ENCODE results near the gene RAP1GAP. TPM values are rescaled to one million over a fixed set of nuclear protein-coding genes. Genes with fewer than 3 reads are reported as not detected.

The RAP1GAP gene
- total RNA-seq, 2 experiments from 2014 or later, result 1.3 to 1.6 TPM

DNA sequence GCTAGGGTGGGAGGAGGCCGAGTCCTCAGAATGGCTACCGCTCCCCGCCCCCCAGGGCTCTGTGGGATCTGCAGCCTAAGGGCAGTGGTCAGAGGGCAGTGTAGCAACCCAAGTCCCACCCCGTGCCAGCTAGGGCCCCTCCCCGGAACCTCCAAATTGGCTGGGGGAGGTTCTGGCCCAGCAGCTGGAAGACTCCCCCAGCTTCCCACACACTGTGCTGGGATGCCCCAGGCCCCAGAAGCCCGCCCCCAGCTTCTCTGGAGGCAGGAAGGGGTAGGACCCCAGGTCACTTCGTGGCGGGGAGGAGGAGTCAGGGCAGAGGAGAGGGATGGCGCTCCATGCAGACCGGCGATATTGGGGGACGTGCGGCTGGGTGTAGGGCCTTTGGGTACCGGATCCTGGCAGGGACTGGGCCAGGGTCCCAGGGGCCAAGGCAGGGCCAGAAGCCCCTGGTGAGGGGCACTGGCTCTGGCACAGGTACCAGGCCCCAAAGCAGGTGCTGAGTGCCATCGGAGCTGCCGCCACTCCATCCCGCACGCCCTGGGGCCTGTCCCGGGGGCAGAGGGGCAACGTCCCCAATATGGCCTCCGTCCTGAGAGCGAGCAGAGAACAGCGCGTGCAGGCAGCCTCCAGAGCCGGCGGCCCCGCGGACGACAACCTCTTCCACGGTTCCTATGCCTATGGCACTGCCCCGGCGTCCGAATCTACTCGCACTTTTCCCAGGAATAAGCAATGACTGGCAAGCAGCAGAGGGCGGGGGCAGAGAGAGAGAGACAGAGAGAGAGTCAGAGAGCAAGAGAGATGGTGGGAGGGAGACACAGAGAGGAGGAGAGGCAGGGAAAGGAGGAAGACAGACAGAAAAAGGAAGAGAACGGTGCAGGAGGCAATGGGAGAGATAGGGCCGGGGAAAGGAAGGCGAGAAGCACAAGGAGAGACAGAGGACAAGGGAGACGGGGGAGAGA lies 65.7 kb downstream of the RAP1GAP start:
- ChIA-PET POLR2A (interaction anchor here (0.6 kb wide), 1 partner anchor 311 kb away, joined by 3 read pairs; no protein-coding TSS in a partner anchor), CTCF (no interaction called here)
- Mint-ChIP-seq H3K4me1 (ENCODE audit: low read depth) (peaks cover 8% of the 10 kb centered on the region), H3K9me3 (no peaks in the 10 kb centered on the region), H3K27ac (no peak overlapping the region), H3K36me3 (ENCODE audit: low read depth) (no peaks in the 10 kb centered on the region), H3K4me3 (no peak overlapping the region), H3K27me3 (peaks cover 10% of the 10 kb centered on the region)
- no peak for TF ChIP-seq CTCF (IDR thresholded peaks at IDR 0.05)
- ATAC-seq, result no peak
- intact Hi-C loops (cut with micrococcal nuclease), result no loop called here
- no peak for DNase-seq

DNA sequence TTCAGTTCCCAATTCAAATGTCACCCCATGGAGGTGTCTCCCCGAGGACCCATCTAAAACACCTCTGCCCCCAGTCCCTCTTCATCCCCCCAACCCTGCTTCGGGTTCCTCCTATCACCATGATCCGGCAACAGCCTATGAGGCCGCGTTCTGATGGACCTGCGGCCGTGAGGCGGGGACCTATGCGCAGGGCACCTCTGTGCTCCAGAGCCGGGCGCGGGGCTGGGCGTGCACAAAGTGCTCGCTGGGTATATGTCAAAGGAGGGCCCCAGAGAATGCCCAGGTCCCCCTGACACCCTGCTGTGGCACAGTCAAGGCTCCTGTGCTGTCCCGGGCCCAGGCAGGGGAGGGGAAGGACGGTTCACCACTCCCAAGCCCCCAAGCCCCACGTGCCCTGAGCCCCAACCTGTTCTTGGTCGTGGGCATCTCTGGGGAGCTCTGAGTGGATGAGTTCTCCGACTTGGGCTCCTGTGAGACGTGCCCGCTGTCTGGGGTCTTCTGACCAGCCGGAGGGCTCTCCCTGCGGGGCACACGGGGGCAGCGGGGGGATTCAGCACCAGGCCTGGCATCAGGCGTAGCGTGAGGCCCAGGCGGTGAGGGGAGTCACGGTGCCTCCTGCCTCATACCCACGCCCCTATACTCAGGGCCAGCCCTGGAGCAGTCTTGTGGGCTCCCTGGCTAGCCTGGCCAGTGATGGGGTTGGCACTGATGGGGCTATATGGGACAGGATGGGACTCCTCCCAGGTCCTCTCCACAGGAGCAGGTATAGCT lies 67.7 kb downstream of the RAP1GAP start:
- DNase-seq (no peak), ATAC-seq (no peak)
- Mint-ChIP-seq H3K9me3 (no peaks in the 10 kb centered on the region), H3K27ac (no peak overlapping the region), H3K27me3 (no peaks in the 10 kb centered on the region), H3K36me3 (ENCODE audit: low read depth) (no peaks in the 10 kb centered on the region), H3K4me1 (ENCODE audit: low read depth) (no peaks in the 10 kb centered on the region), H3K4me3 (no peak overlapping the region)
- intact Hi-C loops (cut with micrococcal nuclease), result no loop called here
- TF ChIP-seq CTCF (IDR thresholded peaks at IDR 0.05), result no peak
- ChIA-PET POLR2A (interaction anchor here (0.9 kb wide), 1 partner anchor 9 kb away, joined by 6 read pairs; no protein-coding TSS in a partner anchor), CTCF (no interaction called here)

DNA sequence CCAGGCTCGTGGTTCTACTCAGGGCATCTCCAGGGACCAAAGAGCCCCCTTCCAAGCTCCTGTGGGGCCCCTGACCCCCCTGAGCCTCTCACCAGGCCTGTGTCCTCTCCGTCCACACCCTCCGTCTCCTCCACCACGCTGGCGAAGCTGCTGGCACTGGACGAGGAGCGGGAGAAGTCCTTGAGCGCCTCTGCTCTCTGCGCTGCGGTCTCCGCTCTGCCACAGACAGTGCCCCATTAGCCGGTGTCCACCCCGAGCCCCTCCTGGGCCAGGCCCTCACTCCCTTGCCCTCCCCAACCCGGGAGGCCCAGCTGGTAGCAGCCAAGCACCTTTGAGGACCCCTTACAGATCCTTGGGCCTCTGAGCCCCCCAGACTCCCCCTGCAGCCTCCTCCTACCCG lies 69.8 kb downstream of the RAP1GAP start:
- ChIA-PET POLR2A (no interaction called here), CTCF (no interaction called here)
- no peak for TF ChIP-seq CTCF (IDR thresholded peaks at IDR 0.05)
- Mint-ChIP-seq H3K4me3 (no peak overlapping the region), H3K4me1 (ENCODE audit: low read depth) (no peaks in the 10 kb centered on the region), H3K27ac (no peak overlapping the region), H3K27me3 (no peaks in the 10 kb centered on the region), H3K9me3 (no peaks in the 10 kb centered on the region), H3K36me3 (ENCODE audit: low read depth) (no peaks in the 10 kb centered on the region)
- ATAC-seq (no peak), DNase-seq (no peak)
- intact Hi-C loops (cut with micrococcal nuclease), result no loop called here

DNA sequence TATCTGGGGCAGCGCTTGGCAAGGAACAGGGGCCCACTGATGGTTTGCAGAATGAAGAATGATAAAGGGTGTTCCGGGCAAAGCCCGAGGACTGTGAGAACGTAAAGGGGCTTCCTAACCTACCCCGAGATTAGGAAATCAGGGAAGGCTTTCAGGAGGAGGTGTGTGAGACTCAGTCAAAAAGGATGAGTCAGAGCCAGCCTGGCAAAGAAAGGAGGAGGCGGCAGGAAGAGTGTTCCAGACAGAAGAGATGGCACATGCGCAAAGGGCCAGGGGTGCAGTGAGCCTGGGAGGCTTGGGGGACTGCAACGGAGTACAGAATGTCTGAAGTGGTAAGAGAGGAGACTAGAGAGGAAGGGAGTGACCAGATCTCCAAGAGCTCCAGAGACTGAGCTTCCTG lies 70.3 kb downstream of the RAP1GAP start:
- CTCF ChIA-PET, result no interaction called here
- Mint-ChIP-seq H3K36me3 (ENCODE audit: low read depth) (no peaks in the 10 kb centered on the region), H3K9me3 (no peaks in the 10 kb centered on the region), H3K4me1 (ENCODE audit: low read depth) (no peaks in the 10 kb centered on the region), H3K27me3 (no peaks in the 10 kb centered on the region), H3K27ac (no peak overlapping the region), H3K4me3 (no peak overlapping the region)
- DNase-seq (no peak), ATAC-seq (no peak)
- POLR2A ChIA-PET, result no interaction called here
- intact Hi-C loops (cut with micrococcal nuclease), result no loop called here
- no peak for TF ChIP-seq CTCF (IDR thresholded peaks at IDR 0.05)

DNA sequence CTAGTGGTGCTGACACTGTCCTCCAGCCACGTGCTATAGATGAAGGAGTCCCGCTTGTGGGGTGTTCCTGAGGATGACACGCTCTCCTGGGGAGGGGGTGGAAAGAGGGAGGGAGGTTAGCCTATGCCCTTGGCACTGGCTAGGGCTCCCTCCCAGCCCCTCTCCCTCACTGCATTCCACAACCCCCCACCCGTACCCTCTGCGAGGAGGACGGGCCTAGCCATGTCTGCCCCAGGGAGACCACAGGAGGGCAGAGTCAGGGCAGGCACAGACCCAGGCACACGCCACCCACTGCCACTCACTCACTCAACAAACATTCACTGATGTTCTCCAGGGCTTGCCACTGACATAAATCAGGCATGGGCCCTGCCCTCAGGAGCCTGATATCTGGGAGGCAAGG lies 70.7 kb downstream of the RAP1GAP start:
- ChIA-PET CTCF (no interaction called here), POLR2A (no interaction called here)
- H3K9me3 Mint-ChIP-seq, result no peaks in the 10 kb centered on the region
- no peak for DNase-seq
- no peak for ATAC-seq
- TF ChIP-seq CTCF (IDR thresholded peaks at IDR 0.05), result no peak
- intact Hi-C loops (cut with micrococcal nuclease), result no loop called here
- no peak overlapping the region for H3K4me3 Mint-ChIP-seq
- H3K36me3 Mint-ChIP-seq (ENCODE audit: low read depth), result no peaks in the 10 kb centered on the region
- no peaks in the 10 kb centered on the region for H3K4me1 Mint-ChIP-seq (ENCODE audit: low read depth)
- H3K27me3 Mint-ChIP-seq, result no peaks in the 10 kb centered on the region
- H3K27ac Mint-ChIP-seq, result no peak overlapping the region

Measured in activated CD8-positive, alpha-beta T cell treated with anti-CD3 and anti-CD28 coated beads for 36 hours (primary cell).